GM19193 (cell line): ENCODE measurements around the gene UBE2A.
A peak's percentile ranks its signal among the peaks of the same experiment; 100 is the strongest.

Experiments
- POLR2A ChIP-seq: IDR thresholded peaks from 4 replicates; pipeline ENCODE4 v1.6.1; 2011; ENCODE audit not compliant: insufficient read depth, insufficient read length; ENCODE audit errors: extremely low read depth

Gene UBE2A

DNA sequence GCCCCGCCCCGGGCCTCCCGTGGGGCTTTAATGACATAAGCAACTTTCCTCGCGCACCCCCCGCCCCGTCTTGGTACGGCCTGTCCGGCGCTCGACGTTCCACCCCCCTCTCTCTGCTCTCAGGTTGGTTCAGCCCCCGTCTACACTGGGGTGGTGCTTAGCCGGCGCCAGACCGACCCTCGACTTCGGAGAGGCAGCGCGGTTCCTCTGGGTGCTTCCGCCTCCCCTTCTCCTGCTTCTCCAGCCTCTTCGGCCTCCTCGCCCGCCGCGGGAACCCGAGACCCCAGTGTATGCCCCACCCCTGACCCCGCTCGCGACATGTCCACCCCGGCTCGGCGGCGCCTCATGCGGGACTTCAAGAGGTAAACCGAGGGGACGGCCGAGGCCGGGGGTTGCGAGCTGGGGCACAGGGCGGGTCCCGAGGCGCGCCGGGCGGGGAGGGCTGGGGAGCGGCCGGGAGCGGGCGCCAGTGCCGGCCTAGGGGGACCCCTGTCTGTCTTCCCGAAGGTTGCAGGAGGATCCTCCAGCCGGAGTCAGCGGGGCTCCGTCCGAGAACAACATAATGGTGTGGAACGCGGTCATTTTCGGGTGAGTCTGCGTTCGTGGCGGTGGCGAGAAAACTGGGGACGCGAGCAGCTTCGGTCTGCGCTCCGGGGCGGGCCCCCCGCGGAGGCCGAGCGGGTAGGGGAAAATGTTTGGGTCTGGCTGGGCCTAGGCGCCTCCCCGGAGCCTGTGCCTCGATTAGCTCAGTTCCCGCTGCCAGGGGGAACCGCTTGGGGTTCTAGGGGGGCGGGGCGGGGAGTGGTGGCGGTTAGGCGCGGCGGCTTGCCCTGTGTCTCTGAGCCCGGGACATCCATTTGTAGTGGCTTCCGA is at the start of gene UBE2A:
Gene UBE2A (plus strand): TSS at position 170 of the 873 bp plus-strand sequence. CDS start 149 bp downstream, at position 319.
- peak; percentile 91 for TF ChIP-seq POLR2A

- no peak for TF ChIP-seq POLR2A
These were observed 44.8 kb upstream of the UBE2A start for GRCh38 chrX:119529345-119530276.

DNA sequence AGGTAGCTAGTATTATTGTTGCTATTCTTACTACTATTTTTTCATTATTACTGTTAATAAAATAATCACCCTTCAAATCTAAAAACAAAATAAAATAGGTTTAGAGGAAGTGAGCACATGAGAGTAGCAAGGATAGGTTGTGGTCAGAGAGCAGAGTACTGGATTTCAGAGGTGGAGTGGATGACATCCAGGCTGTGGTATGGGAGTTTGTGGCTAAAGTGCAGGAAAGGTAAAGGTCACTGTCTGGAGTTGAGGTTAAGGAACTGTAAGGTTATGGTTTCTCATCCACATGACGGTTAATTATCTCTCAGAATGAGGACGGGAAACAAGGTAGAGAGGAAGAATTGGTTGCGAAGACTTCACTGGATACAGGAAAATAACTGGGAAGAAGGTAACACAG is 36.9 kb upstream of the UBE2A start:
- TF ChIP-seq POLR2A, result no peak

DNA sequence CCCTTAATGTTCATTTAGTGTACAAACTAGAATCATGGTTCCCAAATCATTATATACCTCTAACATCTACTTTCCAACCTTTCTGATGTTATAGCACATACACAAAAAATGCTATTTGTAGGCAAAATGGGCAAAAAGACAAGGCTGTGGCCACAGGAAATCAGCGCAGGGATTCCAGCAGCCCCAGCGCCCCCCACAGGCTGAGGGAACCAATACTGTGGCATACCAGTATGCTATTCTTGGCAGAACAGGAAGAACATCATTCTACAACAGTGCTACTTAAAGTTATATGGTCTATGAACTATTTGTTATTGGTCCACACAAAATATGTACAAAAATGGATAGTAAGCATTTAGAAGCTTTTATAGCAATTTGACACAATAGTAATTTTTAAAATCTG is 34.5 kb upstream of the UBE2A start:
- no peak for TF ChIP-seq POLR2A

DNA sequence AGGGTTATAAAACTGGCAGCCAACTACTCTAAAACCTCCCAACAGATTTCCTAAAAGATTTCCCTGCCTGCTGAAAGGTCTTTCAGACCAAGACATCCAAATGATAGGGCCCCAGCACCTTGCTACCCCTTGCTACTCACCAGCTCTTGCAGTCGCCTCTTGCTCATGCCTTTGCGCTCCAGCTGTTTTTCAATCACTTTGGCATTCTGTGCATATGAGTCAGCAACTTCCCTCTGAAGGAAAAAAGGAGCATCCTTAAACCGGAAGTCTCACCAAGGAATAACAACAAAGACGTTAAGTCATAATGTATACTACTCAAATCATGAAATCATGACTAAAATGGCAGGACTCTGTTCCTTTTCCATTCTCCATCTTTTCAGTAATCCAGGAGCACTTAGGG is 33.2 kb upstream of the UBE2A start:
- no peak for TF ChIP-seq POLR2A

GRCh38 chrX:119549327-119550016 is 24.9 kb upstream of the UBE2A start:
- no peak for TF ChIP-seq POLR2A

- TF ChIP-seq POLR2A, result no peak
These were observed 21.9 kb upstream of the UBE2A start for GRCh38 chrX:119552508-119552907.

- TF ChIP-seq POLR2A, result peak; percentile 51
These were observed 9.2 kb upstream of the UBE2A start, which contains the start of gene STEEP1 for GRCh38 chrX:119565107-119565663. TSS of gene STEEP1 (minus strand) at chrX:119565409. CDS start at chrX:119565355, 54 bp downstream.

DNA sequence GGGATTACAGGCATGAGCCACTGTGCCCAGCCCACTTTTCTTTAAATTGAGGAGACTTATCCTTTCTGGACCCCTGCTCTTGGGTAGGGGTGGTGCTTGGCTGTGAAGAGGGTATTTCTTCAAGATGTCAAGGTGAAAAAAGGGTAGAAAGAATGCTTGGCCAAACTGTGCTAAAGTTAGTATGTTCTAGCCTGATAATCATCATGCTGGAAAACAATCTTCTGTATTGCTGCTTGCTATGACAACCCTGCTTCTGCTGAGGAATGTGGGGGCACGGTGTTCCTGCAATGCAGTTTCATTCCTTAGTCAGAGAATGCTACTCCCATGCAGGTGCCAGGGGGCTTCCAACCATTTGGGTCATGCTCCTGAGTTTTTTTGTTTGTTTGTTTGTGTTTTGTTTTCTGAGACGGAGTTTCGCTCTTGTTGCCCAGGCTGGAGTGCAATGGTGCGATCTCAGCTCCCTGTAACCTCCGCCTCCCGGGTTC is 4.0 kb upstream of the UBE2A start:
- no peak for TF ChIP-seq POLR2A

DNA sequence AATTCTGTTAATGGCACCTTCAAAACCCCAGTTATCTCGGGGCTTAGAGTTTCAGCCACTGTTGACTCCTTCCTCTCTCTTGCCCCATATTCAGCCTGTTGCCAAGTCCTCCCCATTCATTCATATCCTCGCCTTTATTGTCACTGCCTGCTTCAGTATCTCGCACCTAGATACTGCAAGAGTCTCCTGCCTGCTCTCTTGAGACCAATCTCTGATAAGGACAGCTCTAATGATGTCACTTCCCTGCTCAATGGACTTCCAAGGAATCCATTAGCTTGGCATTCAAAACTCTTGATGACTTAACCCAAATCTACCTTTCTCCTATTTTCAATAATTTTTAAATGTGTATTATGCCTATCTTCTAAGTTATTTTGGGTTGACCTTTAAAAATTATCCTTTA is 1.1 kb upstream of the UBE2A start:
- no peak for TF ChIP-seq POLR2A

- no peak for TF ChIP-seq POLR2A
These were observed 446 bp upstream of the UBE2A start for GRCh38 chrX:119573840-119574393.

- no peak for TF ChIP-seq POLR2A
These were observed 5.1 kb downstream of the UBE2A start for GRCh38 chrX:119579414-119579813.

GRCh38 chrX:119583431-119584059 is 9.2 kb downstream of the UBE2A start:
- TF ChIP-seq POLR2A, result no peak

GRCh38 chrX:119589810-119590209 is 15.4 kb downstream of the UBE2A start:
- TF ChIP-seq POLR2A, result no peak
